Measurements from ENCODE around the gene PNMA1.

PNMA1 gene

DNA sequence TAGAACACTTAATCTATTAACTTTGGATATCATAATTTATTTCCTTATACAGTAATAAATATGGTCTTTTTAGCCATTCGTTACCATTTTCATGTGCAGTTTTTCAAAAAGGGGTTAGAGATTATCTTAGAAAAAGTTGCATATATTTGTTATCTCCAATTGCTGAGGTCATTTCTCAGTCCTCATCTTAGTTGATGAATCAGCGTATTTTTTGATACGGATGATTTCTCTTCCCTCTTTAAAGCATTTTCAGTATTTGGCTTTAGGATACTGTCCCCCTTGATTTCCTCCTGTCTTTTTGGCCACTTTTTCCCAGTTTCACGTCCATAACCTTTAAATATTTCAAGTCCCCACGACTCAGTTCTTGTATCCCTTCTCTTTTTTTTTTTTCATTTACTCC lies 47.6 kb downstream of the PNMA1 start:
- no peak for DNase-seq (ENCODE audit: low read depth in 2 of 2)

GRCh38 chr14:73665130-73665529 lies 49.1 kb downstream of the PNMA1 start:
- no peak for DNase-seq (ENCODE audit: low read depth in 2 of 2)

GRCh38 chr14:73663548-73664212 lies 50.5 kb downstream of the PNMA1 start:
- DNase-seq (ENCODE audit: low read depth in 2 of 2) = no peak

DNA sequence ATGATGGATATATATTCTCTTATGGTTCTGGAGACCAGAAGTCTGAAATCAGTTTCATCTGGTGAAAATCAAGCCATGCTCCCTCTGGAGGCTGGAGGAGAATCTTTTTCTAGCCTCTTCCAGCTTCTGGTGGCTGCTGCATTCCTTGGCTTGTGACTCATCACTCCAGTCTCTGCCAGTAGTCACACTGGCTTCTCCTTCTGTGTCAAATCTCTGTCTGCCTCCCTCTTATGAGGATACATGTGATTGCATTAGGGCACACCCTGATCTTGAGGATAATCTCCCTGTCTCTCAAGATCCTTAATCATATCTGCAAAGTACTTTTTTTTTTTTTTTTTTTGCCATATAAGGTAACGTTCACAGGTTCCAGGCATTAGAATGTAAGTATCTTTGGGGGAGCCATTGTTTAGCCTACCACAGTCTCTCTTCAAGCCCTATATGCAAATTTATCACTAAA lies 51.7 kb downstream of the PNMA1 start:
- DNase-seq (ENCODE audit: low read depth in 2 of 2) = no peak

DNA sequence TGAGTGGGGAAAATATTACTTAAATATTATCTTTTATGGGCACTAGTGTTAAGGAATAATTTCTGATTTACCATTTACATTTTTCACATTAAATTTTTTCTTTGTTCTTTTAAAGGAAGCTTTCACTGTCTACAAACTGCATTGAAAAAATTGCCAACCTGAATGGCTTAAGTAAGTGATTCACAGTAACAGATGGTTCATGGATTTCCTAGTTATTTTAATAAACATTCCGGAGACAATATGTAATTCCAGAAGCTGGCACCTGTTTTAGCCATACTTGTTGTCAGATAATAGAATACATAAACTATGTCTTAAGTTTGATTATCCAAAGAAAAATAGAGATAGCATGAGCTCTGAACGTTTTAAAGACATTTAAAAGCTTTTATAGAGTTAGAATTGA lies 52.3 kb downstream of the PNMA1 start:
- no peak for DNase-seq (ENCODE audit: low read depth in 2 of 2)
